Activated CD4-positive, alpha-beta T cell treated with anti-CD3 and anti-CD28 coated beads, Interleukin-2, amount 50 U/mL, for 4 hours (primary cell): Measurements from ENCODE around the gene CCDC196.

Source experiments
- DNase-seq, 2 experiments: peaks; one replicate each; pipeline ENCODE4 v3.0.0-alpha.2; 2020

CCDC196 gene, protein sequence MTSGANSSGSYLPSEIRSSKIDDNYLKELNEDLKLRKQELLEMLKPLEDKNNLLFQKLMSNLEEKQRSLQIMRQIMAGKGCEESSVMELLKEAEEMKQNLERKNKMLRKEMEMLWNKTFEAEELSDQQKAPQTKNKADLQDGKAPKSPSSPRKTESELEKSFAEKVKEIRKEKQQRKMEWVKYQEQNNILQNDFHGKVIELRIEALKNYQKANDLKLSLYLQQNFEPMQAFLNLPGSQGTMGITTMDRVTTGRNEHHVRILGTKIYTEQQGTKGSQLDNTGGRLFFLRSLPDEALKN

DNA sequence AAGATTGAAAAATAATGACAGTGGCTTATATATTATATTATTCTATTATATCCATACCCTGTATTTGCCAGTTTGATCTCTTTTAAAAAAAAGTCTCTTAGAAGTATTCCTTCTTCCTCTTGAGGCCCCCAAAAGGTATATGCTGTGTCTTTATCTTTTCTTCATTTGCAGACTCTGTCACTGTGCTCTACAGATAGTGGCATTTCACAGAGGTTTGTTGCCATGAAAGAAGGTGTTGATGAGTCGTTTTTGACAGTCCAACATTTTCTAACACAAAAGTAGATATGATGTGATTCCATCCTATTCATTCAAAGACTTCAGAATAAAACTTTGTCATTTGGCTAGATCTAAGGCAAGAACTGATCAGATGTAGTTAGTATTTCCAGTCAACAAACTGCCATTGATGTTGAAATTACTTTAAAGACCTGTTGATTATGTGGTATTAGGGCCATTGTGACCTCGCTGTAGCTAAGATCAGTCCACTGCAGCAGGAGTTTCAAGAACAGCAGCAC, at the start of gene CCDC196:
Gene CCDC196, plus strand, starts transcription at position 462 of the 512 bp plus-strand sequence. CDS start 132 bp downstream, outside the sequence.
- no peak for DNase-seq

DNA sequence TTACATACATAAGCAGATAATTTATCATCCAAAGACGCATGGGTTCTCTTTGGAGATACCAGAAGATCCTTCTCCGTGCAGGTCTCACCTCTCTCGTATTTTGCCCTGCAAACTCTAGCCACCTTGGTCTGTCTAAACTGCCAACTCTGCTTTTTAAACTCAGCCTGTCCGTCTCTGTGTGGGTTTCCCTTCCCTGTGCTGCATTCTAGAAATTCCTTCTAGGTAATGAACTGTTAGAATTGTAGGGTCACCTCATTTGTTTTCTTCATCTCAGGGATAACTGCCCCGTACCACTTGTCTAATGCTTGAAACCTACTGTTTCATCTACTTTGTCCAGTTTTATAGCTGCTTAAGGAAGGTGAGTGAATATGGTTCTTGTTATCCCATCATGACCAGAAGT, 45.4 kb upstream of the CCDC196 start:
- no peak for DNase-seq

DNA sequence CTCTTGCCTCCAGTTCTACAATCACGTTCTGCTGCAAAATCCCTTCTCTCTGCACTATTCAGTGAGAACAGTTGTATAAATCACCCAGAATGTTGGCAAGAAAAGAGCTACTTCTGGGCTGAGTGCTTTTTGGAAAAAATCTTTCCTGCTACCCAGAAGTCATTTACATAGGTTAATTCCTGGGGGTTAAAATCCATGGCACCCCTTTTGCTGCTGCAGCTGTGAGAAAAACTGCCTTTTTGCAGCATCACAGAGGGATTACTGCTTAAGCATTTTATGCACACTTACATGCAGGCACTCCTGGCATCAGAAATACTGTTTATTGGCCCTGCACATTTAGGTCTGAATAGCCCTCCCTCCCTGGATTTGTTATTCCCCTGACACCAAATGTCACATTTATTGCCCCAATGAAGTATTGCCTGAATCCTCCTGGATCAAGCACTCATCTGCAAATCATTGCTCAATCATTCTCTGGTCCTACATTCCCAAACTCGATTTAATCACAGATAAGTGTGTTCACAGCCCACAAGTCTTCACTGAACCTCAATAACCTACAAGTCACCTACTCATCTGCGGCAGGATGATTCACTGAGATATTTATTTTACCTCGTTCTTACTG, 43.1 kb upstream of the CCDC196 start:
- no peak for DNase-seq

DNA sequence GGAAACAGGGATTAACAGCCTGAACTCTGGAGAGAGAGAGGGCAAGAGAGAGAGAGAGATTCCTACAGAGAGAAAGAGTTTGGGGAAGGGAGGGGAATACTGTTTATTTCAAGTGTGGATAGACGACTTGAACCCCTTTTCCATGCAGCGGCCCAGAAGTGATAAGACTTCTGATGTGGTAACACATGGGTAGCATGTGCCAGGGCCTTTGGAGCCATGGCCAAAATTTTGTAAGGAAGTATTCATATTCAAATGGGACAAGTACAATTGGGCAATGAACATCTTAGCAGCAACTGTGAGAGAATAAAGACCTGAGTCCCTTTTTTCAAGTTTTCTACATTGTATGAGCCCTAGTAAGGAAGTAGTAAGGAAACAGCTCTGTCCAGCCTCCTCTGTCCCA, 42.4 kb upstream of the CCDC196 start:
- no peak for DNase-seq

DNA sequence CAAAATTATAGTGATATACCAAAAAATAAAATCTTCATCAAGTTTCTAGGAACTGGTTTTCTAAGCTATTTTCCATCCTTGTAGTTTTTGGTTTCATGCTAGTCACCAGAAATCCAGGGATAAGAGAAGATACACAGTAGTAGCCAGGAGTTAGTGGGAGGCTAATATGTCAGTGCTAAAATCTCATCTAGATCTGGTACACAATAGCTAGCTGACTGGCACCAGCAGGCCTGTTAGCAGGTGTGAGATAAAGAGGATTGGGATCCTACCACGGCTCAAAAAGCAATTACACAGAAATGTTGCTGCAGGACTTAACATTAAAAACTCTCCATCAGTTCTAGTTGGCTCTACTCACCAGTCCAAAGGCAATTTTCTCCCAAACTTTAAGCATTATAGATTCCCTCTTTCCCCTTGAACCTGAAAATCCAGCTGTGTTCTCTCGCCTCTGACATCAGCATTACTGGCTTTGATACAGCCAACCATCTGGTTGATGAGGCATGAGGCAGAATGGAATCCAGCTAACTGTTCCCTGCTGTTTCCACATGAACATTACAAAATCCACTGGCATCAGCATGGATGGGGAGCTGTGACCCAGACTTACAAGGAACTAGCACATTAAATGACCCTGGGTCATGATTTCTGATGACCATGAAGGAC, 41.8 kb upstream of the CCDC196 start:
- DNase-seq: no peak

DNA sequence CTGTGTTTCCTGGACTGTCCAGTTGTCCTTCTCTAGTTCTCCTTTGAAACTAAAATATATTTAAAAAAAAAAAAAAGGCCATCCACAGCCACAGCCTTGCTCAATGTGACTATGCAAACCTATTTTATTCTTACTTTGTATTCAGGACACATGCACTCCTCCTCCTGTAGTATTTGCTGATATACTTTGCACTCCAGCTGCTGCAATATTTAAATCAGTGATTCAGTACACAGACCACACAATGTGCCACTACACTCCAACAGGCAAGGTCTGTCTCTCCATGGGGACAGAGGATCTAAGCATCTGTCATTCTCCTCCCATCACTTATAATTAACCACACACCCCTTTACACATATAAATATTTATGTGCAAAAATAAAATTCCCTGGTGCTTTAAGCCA, 40.2 kb upstream of the CCDC196 start:
- DNase-seq: no peak

DNA sequence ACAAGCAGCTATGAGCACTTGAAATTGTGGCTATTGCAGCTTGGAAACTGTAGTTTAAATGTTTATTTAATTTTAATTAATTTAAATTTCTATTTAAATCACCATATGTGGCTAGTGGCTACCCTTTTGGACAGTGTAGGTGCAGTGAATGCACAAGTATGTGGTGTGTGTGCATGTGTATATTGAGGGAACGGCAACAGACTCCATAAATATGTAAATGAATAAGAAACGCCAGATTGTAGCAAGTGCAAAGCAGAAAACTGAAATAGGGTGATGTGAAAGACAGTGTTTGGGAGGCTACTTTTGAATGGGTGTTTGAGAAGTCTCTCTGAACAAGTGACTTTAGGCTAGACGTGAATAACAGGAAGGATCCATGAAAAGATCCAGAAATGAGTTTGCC, 32.7 kb upstream of the CCDC196 start:
- DNase-seq: no peak

DNA sequence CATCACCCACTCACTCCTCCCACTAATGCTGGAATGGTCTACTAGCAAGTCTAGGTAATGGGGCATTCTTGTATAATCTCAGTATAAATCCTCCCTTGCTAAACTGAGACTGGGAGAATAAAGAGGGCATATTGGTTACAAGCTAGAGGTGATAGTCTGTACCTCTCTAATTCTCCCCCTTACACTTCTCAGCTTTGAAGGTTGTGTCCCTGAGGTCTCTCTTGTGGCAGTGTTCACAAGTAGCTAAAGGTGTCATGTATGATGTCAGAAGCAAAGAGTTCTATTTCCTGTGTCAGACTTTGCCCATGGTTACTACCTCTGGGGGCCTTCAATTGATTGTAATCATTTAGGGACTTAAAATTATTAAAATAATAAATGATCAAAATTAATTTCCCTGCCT, 26.6 kb upstream of the CCDC196 start:
- DNase-seq: no peak

DNA sequence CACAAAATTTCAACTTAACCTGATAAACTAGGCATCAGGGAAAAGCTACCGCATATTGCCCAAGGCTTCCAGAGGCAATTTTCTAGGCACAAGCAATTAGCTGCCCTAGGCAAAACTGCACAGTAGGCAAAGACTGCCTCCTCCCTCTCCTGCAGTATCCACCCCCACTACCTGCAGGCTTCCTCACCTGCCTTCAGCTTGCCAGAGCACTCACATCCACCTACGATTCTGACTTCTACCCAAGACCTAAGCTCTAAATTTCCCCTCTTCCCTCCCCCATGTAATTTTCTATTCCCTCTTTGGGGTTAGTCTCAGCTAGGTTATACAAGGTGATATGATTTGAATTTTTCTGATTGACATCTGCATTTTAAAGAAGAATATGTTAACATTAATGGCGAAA, 21.9 kb upstream of the CCDC196 start:
- DNase-seq: no peak

DNA sequence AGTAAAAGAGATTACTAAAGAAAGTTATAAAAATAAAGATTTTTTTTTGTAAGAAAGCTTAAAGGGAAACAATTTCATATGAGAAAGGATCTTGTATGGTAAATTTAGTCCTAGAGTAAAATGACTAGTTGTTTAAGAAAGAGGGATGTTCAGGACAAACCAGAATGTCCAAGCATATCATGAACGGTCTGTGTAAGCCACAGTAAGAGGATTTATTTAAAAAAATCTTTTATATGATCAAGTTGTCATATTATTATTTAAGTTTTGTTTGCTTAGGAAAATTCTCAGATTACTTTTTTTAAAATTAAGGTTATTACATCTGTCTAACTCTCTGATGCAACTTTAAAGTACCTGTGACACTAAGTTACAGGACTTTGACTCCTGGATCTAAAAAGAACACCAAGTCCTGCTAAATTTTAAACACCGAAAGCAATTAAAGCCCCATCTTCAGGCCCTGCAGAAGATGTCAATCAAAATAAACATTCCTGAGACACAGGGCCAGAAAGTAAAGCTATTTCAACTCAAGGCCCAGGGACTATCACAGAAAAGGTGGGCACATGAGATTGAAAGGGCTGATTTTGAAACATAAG, 17.3 kb upstream of the CCDC196 start:
- DNase-seq: no peak

DNA sequence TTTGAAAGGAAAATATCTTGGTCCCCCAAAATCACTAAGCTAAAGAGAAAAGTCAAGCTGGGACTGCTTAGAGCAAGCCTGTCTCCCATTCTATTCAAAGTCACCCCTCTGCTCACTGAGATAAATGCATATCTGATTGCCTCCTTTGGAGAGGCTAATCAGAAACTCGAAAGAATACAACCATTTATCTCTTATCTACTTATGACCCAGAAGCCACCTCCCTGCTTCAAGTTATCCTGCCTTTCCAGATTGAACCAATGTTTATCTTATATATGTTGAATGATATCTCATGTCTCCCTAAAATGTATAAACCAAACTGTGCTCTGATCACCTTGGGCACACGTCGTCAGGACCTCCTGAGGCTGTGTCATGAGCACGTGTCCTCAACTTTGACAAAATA, 14.6 kb upstream of the CCDC196 start:
- no peak for DNase-seq

DNA sequence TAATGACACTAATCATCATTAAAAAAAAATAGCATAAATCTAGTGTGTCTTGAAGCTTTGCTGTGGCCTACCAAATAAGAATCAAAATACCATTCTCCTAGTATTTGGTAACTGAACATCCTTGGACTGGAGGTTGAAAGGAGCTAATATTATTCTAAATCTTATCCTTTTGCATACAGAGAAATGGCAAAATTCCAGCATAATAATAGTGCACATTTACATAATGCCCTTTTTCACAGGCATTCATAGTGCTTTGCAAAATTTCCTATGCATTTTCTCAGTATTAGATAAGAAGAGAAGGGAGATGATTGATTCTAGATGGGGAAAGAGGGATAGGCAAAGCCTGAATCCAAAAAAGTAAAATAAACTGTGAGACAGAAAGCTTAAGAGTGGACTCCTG, 13.9 kb upstream of the CCDC196 start:
- no peak for DNase-seq

DNA sequence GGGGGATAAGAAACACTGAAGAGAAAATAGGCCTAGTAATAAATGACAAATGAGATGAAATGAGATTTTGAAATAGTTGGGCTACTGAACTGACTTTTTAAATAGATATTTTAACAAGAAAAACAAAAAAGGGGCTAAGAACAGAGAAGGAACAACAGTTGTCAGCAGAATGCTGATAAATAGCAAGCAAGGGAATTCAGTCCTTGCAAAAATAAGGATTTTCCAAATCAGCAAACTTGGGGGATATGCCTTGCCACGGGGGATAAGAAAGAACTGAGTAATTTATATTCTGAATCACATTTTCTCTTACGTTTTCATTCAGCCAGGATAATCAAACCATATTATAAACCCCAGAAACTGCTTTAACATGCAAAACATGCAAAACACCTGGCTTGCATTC, 12.9 kb upstream of the CCDC196 start:
- no peak for DNase-seq

DNA sequence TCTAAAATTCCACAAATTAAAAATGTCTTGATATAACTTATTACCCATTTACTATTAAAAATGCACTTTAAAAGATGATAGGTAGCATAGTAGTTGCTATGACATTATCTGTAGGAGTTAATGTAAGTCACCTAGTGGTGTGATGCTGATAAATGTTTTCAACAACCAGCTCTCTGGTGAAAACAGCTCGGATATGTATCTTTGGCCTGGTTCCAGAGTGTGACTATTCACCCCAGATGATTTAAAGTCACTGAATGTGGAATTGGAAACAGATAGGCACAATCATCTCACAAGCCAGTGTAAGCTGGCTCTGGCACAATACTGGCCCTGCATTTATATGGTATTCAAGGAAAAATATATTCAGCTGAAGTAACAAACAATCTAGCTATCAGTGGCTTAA, 9.2 kb upstream of the CCDC196 start:
- DNase-seq: no peak

DNA sequence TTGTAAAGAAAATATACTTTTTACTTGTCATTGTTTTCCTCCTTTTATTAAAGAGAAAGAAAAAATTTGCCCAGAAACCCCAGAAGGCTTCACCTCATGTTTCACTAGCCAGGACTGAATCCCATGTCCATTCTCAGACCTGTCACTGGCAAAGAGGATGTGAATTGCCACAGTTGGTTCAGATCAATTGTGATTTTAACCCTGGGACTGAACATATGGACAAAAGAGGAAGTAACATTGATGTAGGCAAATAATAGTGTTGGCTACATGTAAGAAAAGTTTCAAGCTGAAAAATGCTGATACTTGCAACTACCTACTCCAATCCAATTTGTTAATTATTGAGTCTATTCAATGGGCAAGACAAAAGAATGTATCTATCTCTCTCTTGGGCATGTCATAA, 8.6 kb upstream of the CCDC196 start:
- no peak for DNase-seq

DNA sequence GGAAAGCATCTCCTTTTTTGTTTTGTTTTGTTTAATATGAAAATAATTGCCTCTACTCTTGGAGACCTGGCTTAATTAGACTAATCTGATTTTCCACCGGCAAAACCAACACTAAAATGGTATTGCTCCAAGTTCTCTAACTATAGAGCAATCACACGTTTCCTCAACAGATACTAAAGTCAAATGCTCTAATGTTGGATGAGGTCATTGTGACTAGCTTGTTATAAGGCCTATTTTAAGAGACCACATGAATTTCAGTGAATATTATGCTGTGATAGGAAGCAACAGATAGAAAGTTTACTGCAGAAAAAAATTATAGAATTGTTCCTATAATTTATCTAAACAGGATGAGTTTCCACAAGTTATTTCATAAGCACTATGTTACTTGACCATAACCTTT, 3.3 kb upstream of the CCDC196 start:
- DNase-seq: no peak

DNA sequence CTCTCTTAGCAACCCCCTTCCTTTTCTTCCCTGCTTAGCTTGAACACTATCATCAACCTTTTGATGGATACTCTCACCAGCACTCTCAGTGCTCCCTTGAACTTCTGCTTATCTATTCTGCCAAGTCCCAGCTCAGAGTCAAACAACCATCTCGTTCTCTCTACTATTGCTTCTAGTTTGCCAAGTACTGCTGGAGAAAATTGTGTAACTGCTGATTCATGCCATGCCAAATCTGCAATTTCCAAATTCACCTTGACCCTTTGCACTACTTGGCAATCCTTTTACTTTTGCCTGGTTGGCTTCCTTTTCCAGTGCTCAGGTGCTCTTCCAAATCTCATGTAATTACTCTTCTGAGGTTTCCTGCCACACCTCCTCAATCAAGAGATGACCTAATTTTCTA, 2.8 kb upstream of the CCDC196 start:
- DNase-seq: no peak

DNA sequence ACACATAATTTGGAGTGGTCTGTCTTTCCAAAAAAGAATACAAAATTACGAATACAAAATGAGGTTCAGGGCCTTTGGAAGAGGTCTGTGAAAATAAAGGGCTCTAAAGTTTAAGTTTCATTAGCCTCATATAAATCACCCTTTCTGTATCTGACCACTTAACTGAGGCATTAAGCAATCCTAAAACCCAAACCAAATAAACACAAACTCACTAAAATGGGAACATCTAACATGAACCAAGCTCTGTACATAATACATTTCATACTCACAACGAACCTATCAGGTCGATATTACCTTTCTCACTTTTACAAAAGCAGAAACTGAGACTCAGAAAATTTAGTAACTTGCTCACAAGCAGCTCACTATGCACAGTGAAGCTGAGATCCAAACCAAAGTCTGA, 1.1 kb upstream of the CCDC196 start:
- DNase-seq: no peak

DNA sequence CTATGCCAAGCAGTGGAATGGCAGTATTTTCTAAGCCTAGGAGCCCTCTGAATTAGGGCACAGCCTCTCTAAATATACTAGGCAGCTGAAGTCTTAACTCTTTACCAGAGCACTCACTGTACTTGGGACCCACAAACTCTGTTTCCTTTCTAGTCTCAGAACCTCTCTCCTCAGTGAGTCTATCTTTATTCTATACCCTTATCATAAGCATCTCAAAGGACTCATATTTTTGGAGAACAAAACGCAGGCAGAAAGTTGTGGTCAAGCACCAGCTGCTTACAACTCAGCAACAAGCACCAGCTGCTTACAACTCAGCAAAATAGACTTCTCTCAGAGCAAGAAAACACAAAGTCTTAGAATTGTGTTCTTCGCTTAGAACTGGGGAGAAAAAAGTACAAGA, 993 bp downstream of the CCDC196 start:
- no peak for DNase-seq

DNA sequence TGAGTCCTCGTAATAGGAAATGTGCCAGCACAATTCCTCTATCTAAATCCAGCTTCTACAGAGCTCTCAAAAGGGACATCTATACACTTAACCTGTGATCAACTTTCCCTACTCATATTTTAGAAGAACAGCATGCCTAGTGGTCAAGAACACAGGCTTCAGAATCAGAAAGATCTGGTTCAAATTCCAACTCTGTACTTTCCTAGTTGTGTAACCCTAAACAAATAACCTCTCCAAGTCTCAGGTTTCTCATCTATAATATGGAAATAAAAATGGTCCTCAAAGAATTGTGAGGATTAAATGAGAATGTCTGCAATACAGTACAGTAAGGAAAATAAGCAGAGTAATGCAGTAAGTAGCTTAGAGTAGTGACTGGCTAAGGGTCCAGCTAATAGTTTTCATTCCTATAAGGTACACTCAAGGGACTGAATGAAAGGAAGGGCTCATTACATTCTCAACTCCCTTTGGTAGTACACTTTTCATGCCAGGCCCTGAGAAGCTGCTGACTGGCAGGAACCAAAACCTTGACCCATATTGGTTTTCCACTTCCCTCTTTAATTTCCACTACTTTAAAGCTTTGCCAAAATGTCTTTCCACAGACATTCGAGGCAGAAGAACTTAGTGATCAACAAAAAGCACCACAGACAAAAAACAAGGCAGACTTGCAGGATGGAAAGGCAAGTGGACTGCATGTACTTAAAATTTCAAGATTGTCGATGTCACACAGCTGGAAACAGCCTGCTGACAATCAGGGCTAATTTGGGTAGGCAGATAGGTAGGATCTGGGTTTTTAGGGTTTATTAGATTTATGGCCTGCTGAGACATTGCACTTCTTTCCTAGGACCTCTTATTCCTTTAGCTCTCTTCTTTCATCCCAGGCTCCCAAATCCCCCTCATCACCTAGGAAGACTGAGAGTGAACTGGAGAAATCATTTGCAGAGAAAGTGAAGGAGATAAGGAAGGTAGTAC, 4.3 kb downstream of the CCDC196 start:
- no peak for DNase-seq

DNA sequence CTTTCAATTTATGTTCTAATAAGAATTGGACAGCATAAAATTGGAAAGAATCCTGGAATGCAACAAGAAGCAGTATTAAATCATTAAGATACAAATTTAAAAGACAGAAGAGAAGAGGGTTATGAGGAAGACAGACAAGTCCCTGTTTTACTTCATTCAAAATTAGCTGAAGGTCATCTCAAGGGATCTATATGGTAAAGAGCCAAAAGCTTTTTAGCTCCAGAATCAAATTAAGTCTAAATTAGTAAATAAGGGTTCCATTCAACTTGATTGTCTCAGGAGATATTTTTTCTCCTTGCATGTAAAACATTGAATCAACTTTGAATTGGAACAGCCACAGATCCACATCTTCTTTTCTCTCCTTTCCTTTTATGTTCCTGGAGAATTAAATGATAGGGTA, 7.6 kb downstream of the CCDC196 start:
- DNase-seq: no peak
